Neural progenitor cell (in vitro differentiated cells): Measurements from ENCODE around the gene SLIT1.

Experiments used
- CTCF ChIP-seq: fragments of 200-600 bp; sonication (generic); IDR thresholded peaks from 2 replicates; pipeline ENCODE4 v1.5.1; 2017; ENCODE audit warnings: antibody characterized with exemption, mild to moderate bottlenecking
- EZH2 ChIP-seq: fragments of 200-600 bp; sonication (generic); IDR thresholded peaks from 2 replicates; pipeline ENCODE4 v1.6.1; 2017; ENCODE audit warnings: antibody characterized with exemption, mild to moderate bottlenecking, moderate library complexity

DNA sequence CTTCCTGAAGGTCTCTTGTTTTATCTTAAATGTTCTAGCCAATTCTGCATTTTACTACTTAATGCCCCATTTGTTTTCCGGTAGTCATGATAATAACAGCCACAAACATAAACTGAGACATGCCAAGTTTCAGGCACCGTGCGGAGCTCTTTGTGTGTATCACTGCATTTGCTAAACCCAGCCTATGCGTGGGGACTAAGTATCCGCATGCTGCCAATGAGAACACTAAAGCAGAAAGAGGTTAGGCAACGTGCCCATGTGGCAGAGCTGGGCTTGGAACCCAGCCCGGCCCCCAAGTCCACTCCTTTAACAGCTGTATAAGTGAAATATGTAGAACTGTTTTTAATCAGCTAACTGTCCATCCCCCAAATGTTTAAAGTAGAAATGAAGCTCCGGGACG is 54.1 kb downstream of the SLIT1 start:
- TF ChIP-seq CTCF (no peak), EZH2 (no peak)
